ENCODE measurements around the gene TULP4.

The TULP4 gene

DNA sequence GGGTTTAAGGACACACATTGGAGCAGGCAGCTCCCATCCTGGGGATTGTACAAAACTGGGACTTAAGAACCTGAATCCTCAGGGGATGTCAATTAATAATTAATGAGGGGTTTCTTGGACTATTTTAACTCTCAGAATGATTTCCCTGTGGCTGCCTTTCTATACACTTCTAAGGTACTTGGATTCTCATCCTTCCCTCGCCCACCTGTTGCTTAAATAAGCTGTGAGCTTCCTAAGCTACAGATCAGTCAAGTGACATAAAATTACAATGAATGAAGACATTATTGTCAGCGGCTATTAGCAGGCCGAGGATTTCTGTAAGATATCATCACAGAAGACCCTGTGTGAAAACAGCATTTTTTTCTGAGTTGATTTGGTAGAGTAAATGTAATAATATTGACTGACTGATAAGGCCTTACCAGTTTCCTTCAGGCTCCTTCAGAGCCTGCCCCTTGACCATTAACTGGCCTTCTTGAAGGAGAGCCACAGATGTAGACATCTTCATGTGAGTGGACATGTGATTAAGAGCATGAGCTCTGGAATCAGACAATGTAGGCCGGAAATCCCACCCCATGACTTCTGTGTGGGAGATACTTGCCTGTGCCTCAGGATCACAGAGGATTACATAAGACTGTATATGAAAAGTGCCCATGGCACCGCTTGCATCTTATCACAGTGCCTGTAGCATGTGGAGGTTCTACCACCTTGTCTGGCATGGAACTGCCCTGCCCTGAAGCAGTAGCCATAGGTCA lies 101.7 kb downstream of the TULP4 start:
- DNase-seq (ENCODE audit: low spot score): no peak
- no peak for TF ChIP-seq CTCF (IDR thresholded peaks at IDR 0.05; ENCODE audit: extremely low read depth, missing control alignments)

GRCh38 chr6:158414851-158415262 lies 102.6 kb downstream of the TULP4 start:
- TF ChIP-seq CTCF (IDR thresholded peaks at IDR 0.05; ENCODE audit: extremely low read depth, missing control alignments): no peak

DNA sequence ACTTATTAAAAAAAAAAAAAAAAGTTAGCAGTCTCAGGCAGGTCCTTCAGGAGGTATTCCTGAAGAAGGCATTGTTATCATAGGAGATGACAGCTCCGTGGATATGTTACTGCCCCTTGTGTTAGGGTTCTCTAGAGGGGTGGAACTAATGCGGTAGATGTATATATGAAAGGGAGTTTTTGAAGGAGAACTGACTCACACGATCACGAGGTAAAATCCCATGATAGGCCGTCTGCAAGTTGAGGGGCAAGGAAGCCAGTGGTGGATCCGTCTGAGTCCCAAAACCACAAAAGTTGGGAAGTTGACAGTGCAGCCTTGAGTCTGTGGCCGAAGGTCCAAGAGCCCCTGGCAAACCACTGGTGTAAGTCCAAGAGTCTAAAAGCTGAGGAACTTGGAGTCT lies 103.4 kb downstream of the TULP4 start:
- no peak for TF ChIP-seq CTCF (IDR thresholded peaks at IDR 0.05; ENCODE audit: extremely low read depth, missing control alignments)
- no peak for DNase-seq (ENCODE audit: low spot score)

More at GRCh38 chr6:158414851-158415262, 102.6 kb downstream of the TULP4 start:
- no peak for DNase-seq (ENCODE audit: low spot score)

GRCh38 chr6:158416883-158417759 lies 104.9 kb downstream of the TULP4 start:
- no peak for DNase-seq (ENCODE audit: low spot score)
- no peak for TF ChIP-seq CTCF (IDR thresholded peaks at IDR 0.05; ENCODE audit: extremely low read depth, missing control alignments)

DNA sequence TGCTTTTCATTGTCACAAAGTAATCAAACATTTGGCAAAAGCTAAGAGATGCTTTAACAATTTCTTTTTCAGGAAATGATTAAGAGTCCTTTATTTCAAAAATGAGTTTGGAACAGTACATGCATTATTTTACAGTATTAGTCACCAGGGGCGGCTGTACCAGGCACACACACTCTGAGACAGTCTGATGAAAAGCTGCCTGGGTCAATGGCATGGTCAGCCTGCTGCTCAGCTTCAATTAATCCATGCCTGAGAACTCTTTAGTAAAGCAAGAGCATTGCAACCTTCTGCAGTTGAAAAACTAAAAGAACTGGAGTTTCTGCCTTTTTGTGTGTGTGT lies 105.5 kb downstream of the TULP4 start:
- DNase-seq (ENCODE audit: low spot score): no peak
- TF ChIP-seq CTCF (IDR thresholded peaks at IDR 0.05; ENCODE audit: extremely low read depth, missing control alignments): no peak

GRCh38 chr6:158418501-158418900 lies 106.2 kb downstream of the TULP4 start:
- no peak for TF ChIP-seq CTCF (IDR thresholded peaks at IDR 0.05; ENCODE audit: extremely low read depth, missing control alignments)
- DNase-seq (ENCODE audit: low spot score): no peak

GRCh38 chr6:158419339-158419909 lies 107.2 kb downstream of the TULP4 start:
- no peak for TF ChIP-seq CTCF (IDR thresholded peaks at IDR 0.05; ENCODE audit: extremely low read depth, missing control alignments)
- DNase-seq (ENCODE audit: low spot score): no peak

Measured in GM20000 (cell line).